Stimulated activated memory B cell treated with anti-CD40 and anti-IgM and Interleukin-4, amounts not matched to agents 10 μg/mL and 1 μg/mL and 100 μg/mL, for 72 hours (primary cell): Measurements from ENCODE around the gene IFNL4.
A peak's percentile ranks its signal among the peaks of the same experiment; 100 is the strongest.
"Not testable (repeated sequence)": the region's sequence is repeated elsewhere in the genome, so short reads cannot be mapped to it uniquely, and the experiment has no call there.

ENCODE experiments used
- ATAC-seq: fragments of 150-1000 bp; cut with Tn5 transposase; 2 replicates; pipeline ENCODE4 v1.10.0; 2021
- H3K27ac Mint-ChIP-seq: one replicate; pipeline ENCODE4 v1.8.0; 2022; ENCODE audit warnings: mild to moderate bottlenecking, mixed read lengths
- H3K27me3 Mint-ChIP-seq: one replicate; pipeline ENCODE4 v1.8.0; 2022; ENCODE audit warnings: mixed read lengths
- H3K36me3 Mint-ChIP-seq: one replicate; pipeline ENCODE4 v1.8.0; 2022; ENCODE audit warnings: mixed read lengths
- H3K4me1 Mint-ChIP-seq: one replicate; pipeline ENCODE4 v1.8.0; 2022; ENCODE audit warnings: mixed read lengths
- H3K4me3 Mint-ChIP-seq: one replicate; pipeline ENCODE4 v1.8.0; 2022; ENCODE audit warnings: mild to moderate bottlenecking, moderate library complexity, mixed read lengths
- H3K9me3 Mint-ChIP-seq: one replicate; pipeline ENCODE4 v1.8.0; 2022; ENCODE audit warnings: mixed read lengths

IFNL4 gene

DNA sequence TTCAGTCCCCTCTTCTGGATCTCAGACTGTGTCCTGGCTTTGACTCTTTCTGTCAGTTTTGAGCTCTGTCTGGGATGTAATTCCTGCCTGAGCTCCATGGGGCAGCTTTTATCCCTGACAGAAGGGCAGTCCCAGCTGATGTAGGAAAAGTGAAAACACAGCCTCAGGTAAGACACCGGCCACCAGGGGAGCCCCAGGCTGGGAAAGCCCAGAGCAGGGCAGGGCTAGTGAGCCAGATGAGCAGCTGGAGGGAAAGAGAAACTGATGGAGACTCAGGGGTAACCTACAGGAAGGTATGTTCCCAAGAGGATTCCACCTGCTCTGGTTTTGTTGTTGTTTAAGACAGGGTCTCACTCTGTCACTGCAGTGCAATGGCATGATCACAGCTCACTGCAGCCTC lies 3.5 kb downstream of the IFNL4 start:
- ATAC-seq, H3K36me3 Mint-ChIP-seq, H3K9me3 Mint-ChIP-seq: not testable (repeated sequence)

GRCh38 chr19:39244410-39245100 lies 4.1 kb downstream of the IFNL4 start, which contains the start of gene IFNL3:
TSS of gene IFNL3 (minus strand) at chr19:39245006. CDS start at chr19:39244967, 39 bp downstream.
- H3K27me3 Mint-ChIP-seq: peaks cover 35% of the 10 kb centered on the region
- H3K36me3 Mint-ChIP-seq, H3K4me3 Mint-ChIP-seq, H3K4me1 Mint-ChIP-seq, ATAC-seq, H3K27ac Mint-ChIP-seq, H3K9me3 Mint-ChIP-seq: not testable (repeated sequence)

More for the DNA sequence above, 3.5 kb downstream of the IFNL4 start:
- peaks cover 40% of the 10 kb centered on the region for H3K27me3 Mint-ChIP-seq
- H3K4me3 Mint-ChIP-seq, H3K4me1 Mint-ChIP-seq, H3K27ac Mint-ChIP-seq: not testable (repeated sequence)

DNA sequence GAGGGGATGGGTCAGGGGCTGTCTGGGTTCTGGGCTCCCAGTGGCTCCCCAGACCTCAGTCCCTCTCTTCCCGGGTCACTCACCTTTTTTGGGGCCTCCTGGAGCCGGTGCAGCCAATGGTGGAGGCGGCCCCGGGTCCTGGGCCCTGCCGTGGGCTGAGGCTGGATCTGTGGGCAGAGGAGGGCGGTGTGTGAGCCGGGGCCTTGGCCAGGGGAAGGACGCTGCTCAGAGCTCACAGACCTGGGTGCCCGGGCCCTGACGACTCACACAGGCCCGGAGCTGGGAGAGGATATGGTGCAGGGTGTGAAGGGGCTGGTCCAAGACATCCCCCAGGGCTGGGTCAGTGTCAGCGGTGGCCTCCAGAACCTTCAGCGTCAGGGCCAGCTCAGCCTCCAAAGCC lies 4.9 kb downstream of the IFNL4 start:
- not testable (repeated sequence) for H3K4me3 Mint-ChIP-seq, H3K4me1 Mint-ChIP-seq, ATAC-seq, H3K27ac Mint-ChIP-seq, H3K36me3 Mint-ChIP-seq, H3K9me3 Mint-ChIP-seq
- peaks cover 27% of the 10 kb centered on the region for H3K27me3 Mint-ChIP-seq

DNA sequence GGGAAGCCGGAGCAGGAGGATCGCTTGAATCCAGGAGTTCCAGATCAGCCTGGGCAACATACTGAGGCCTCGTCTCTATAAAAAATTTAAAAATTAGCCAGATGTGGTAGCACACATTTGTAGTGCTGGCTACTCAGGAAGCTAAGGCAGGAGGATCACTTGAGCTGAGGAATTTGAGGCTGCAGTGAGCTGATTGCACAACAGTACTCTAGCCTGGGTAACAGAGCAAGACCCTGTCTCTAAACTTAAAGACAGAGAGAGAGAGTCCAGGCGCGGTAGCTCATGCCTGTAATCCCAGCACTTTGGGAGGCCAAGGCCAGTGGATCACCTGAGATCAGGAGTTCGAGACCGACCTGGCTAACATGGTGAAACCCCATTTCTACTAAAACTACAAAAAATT lies 8.2 kb downstream of the IFNL4 start:
- H3K36me3 Mint-ChIP-seq: no peaks in the 10 kb centered on the region
- H3K4me1 Mint-ChIP-seq: peaks cover 27% of the 10 kb centered on the region
- no peaks in the 10 kb centered on the region for H3K9me3 Mint-ChIP-seq
- peaks cover 16% of the 10 kb centered on the region for H3K27me3 Mint-ChIP-seq
- H3K4me3 Mint-ChIP-seq: no peak overlapping the region
- no peak for ATAC-seq
- H3K27ac Mint-ChIP-seq: no peak overlapping the region

GRCh38 chr19:39238944-39239343 lies 9.7 kb downstream of the IFNL4 start:
- H3K4me3 Mint-ChIP-seq: no peak overlapping the region
- no peaks in the 10 kb centered on the region for H3K9me3 Mint-ChIP-seq
- H3K27me3 Mint-ChIP-seq: peaks cover 7% of the 10 kb centered on the region
- H3K4me1 Mint-ChIP-seq: peaks cover 27% of the 10 kb centered on the region
- no peaks in the 10 kb centered on the region for H3K36me3 Mint-ChIP-seq
- no peak for ATAC-seq
- H3K27ac Mint-ChIP-seq: peak overlapping the region; percentile 87

- H3K27ac Mint-ChIP-seq: peak overlapping the region; percentile 87
- peaks cover 27% of the 10 kb centered on the region for H3K4me1 Mint-ChIP-seq
- no peaks in the 10 kb centered on the region for H3K27me3 Mint-ChIP-seq
- H3K4me3 Mint-ChIP-seq: peak overlapping the region; percentile 63
- ATAC-seq: no peak
- H3K36me3 Mint-ChIP-seq: no peaks in the 10 kb centered on the region
- H3K9me3 Mint-ChIP-seq: no peaks in the 10 kb centered on the region
These were observed 10.4 kb downstream of the IFNL4 start for GRCh38 chr19:39238209-39238608.

GRCh38 chr19:39237200-39238184 lies 11.2 kb downstream of the IFNL4 start:
- Mint-ChIP-seq H3K36me3 (no peaks in the 10 kb centered on the region), H3K27ac (peak overlapping the region; percentile 87), H3K9me3 (no peaks in the 10 kb centered on the region), H3K4me1 (peaks cover 27% of the 10 kb centered on the region), H3K27me3 (no peaks in the 10 kb centered on the region), H3K4me3 (peak overlapping the region; percentile 63)
- ATAC-seq: peak; percentile 87

DNA sequence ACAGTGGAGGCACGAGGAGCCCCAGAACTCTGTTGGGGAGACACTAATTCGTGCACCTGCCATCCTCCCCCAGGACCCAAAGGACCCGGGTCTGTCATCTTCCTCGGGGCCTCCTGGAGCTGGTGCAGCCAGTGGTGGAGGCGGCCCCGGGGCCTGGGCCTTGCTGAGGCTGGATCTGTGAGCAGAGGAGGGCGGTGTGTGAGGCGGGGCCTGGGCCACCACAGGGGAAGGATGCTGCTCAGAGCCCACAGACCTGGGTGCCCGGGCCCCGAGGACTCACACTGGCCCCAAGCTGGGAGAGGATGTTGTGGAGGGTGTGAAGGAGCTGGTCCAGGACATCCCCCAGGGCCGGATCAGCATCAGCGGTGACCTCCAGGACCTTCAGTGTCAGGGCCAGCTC lies 12.1 kb downstream of the IFNL4 start:
- Mint-ChIP-seq H3K36me3 (no peaks in the 10 kb centered on the region), H3K9me3 (no peaks in the 10 kb centered on the region), H3K27me3 (no peaks in the 10 kb centered on the region), H3K4me3 (peak overlapping the region; percentile 36), H3K4me1 (peaks cover 27% of the 10 kb centered on the region), H3K27ac (peak overlapping the region; percentile 87)
- ATAC-seq: no peak

DNA sequence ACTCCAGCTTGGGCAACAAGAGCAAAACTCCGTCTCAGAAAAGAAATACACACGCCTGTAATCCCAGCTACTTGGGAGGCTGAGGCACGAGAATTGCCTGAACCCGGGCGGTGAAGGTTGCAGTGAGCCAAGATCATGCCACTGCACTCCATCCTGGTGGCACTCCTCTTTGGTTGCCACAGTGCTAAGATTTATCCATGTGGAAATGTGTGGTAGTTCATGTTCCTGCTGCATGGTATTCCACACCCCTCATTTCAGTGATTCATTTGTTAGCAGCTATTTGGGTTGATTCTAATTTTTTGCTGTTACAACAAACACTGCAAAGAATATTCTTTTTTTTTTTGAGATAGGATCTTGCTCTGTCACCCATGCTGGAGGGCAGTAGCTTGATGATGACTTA lies 15.9 kb downstream of the IFNL4 start:
- Mint-ChIP-seq H3K27me3 (no peaks in the 10 kb centered on the region), H3K4me1 (peaks cover 18% of the 10 kb centered on the region), H3K9me3 (peaks cover 8% of the 10 kb centered on the region), H3K36me3 (no peaks in the 10 kb centered on the region), H3K27ac (no peak overlapping the region), H3K4me3 (no peak overlapping the region)
- ATAC-seq: no peak

DNA sequence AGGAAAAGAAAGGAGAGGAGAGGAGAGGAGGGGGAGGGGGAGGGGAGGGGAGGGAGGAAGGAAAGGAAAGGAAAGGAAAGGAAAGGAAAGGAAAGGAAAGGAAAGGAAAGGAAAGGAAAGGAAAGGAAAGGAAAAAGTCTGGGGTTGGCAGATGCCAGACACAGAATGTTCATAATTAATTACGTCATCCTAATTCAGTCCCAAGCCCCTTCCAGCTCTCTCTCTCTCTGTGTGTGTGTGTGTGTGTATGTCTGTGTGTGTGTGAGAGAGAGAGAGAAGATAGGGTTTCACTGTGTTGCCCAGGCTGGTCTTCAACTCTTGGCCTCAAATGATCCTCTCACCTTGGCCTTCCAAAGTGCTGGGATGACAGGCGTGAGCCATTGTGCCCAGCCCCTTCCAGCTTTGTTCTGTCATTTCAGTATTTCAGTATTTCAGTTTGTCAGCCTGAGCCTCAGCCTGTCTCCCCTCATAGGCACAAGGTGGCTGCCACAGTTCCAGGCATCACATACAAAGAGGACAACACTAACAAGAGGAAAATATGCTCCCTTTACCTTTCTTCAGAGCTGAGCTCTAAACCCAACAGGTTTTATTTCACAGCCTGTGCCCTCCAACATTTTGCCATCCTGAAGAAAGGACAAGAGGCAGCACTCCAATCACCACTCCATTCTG lies 18.4 kb downstream of the IFNL4 start:
- Mint-ChIP-seq H3K4me1 (no peaks in the 10 kb centered on the region), H3K4me3 (no peak overlapping the region), H3K9me3 (peaks cover 8% of the 10 kb centered on the region), H3K36me3 (no peaks in the 10 kb centered on the region), H3K27ac (no peak overlapping the region), H3K27me3 (peaks cover under 1% of the 10 kb centered on the region)
- no peak for ATAC-seq

DNA sequence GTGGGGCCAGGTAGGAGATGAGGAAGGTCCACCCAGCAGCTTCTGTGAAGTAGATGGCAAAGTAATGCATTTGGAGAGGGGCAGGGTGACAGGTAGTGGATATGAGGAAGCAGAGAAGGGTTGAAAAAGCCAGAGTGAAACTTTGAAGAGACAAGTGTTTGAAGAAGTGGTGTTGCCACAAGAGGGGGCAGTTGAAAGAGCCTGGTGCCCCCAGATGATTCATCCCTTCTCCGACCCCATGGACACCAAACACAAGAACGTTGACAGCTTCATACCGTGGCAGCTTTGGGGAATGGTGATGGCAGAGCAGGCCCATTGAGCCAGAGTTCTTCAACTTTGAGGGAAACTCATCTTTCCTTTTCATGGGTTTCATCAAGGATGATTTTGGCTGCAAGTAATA lies 23.7 kb downstream of the IFNL4 start:
- H3K36me3 Mint-ChIP-seq: no peaks in the 10 kb centered on the region
- H3K27ac Mint-ChIP-seq: no peak overlapping the region
- H3K27me3 Mint-ChIP-seq: peaks cover 28% of the 10 kb centered on the region
- ATAC-seq: no peak
- no peak overlapping the region for H3K4me3 Mint-ChIP-seq
- H3K9me3 Mint-ChIP-seq: no peaks in the 10 kb centered on the region
- H3K4me1 Mint-ChIP-seq: no peaks in the 10 kb centered on the region

DNA sequence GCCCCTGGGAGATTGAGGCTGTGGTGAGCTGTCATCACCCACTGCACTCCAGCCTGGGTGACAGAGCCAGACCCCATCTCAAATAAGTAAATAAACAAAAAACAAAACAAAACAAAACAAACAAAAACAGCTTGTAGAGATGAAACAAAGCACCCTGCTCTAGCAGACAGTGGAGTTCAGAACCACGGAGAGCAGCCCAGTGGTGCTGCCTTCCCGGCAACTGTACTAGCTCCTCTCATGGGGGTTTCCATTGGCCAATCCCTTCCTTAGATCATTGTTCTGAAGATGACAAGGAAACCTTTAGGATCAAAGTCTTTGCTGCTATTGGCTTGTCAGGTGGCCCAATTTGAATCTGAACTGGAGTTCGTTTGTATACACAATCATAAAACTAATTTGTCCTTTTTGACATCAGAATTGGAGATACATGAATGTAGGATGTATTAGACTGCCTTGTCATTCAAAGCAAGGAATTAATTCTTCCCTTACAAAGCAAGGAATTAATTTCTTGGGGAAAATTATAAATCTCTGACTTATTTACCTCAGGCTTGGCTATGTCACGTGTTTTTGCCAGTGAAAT lies 24.9 kb downstream of the IFNL4 start:
- H3K4me3 Mint-ChIP-seq: no peak overlapping the region
- H3K36me3 Mint-ChIP-seq: no peaks in the 10 kb centered on the region
- no peak overlapping the region for H3K27ac Mint-ChIP-seq
- ATAC-seq: no peak
- peaks cover 35% of the 10 kb centered on the region for H3K27me3 Mint-ChIP-seq
- no peaks in the 10 kb centered on the region for H3K4me1 Mint-ChIP-seq
- H3K9me3 Mint-ChIP-seq: no peaks in the 10 kb centered on the region

- not testable (repeated sequence) for H3K36me3 Mint-ChIP-seq, ATAC-seq, H3K4me1 Mint-ChIP-seq, H3K27ac Mint-ChIP-seq, H3K4me3 Mint-ChIP-seq, H3K9me3 Mint-ChIP-seq
- peaks cover 52% of the 10 kb centered on the region for H3K27me3 Mint-ChIP-seq
These were observed 29.5 kb downstream of the IFNL4 start for GRCh38 chr19:39219108-39219507.

DNA sequence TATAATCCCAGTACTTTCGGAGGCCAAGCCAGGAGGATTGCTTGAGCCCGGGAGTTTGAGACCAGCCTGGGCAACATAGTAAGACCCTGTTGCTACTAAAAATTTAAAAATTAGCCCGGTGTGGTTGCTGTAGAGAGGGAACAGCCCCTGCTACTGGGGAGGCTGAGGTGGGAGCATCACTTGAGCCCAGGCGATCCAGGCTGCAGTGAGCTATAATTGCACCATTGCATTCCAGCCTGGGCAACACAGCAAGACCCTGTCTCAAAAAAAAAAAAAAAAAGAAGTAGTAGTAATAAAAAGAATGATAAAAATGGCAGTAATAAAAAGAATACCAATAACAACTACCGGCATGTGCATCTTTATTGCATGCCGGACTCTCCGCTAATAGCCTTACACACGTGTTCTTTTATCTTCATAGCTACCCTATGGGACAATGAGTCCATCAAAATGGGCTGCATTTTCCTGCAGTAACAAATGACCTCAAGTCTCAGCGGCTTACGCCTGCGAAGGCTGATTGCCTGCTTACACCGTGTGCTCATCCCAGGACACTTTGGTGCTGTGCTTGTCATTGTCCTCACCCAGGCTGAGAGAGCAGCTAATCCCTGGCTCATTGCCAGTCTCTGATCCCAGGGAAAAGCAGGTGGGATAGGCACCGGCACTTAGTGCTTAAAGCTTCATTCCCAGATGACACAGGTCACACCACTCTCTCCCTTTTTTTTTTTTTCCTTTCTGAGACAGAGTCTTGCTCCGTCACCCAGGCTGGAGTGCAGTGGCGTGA lies 30.2 kb downstream of the IFNL4 start:
- no peaks in the 10 kb centered on the region for H3K4me1 Mint-ChIP-seq
- H3K4me3 Mint-ChIP-seq: no peak overlapping the region
- ATAC-seq: no peak
- H3K36me3 Mint-ChIP-seq: peaks cover 6% of the 10 kb centered on the region
- H3K9me3 Mint-ChIP-seq: peaks cover 6% of the 10 kb centered on the region
- H3K27me3 Mint-ChIP-seq: peaks cover 57% of the 10 kb centered on the region
- H3K27ac Mint-ChIP-seq: no peak overlapping the region
